IPS DF 6.9 (cell line): ENCODE measurements around the gene ANO9.
A peak's percentile ranks its signal among the peaks of the same experiment; 100 is the strongest.

Experiments
- DNase-seq: peaks from one replicate; pipeline ENCODE4 v3.0.0-alpha.2; 2013; ENCODE audit warnings: low read depth, low spot score
- H3K27ac ChIP-seq: one replicate; pipeline ENCODE4 v1.5.1; 2013; ENCODE audit warnings: low read length, control low read depth
- H3K27me3 ChIP-seq: 2 replicates; pipeline ENCODE4 v1.6.1; 2013; ENCODE audit warnings: mild to moderate bottlenecking, low read length; ENCODE audit not compliant: control insufficient read depth, insufficient read depth
- H3K36me3 ChIP-seq: 2 replicates; pipeline ENCODE4 v1.6.1; 2013; ENCODE audit warnings: low read length; ENCODE audit not compliant: control insufficient read depth, insufficient read depth
- H3K4me1 ChIP-seq: 2 replicates; pipeline ENCODE4 v1.6.1; 2013; ENCODE audit warnings: low read length; ENCODE audit not compliant: control insufficient read depth, insufficient read depth
- H3K4me3 ChIP-seq: 2 replicates; pipeline ENCODE4 v1.5.1; 2013; ENCODE audit warnings: mild to moderate bottlenecking, low read length
- H3K9me3 ChIP-seq: 2 replicates; pipeline ENCODE4 v1.6.1; 2013; ENCODE audit warnings: low read length, inconsistent platforms; ENCODE audit not compliant: control insufficient read depth, insufficient read depth
- WGBS: extraction: QIAGEN DNeasy Blood & Tissue Kit; methylation state at CpG from one replicate; pipeline ENCODE4 v1.1.7; 2013; ENCODE audit warnings: mixed read lengths, missing lambda C conversion rate; ENCODE audit not compliant: insufficient read length, insufficient coverage; 5-methylcytosine and 5-hydroxymethylcytosine counted together

The ANO9 gene

GRCh38 chr11:452203-452744, 10.5 kb upstream of the ANO9 start:
- H3K36me3 ChIP-seq = peaks cover 4% of the 10 kb centered on the region; the same call in 1 of the 2 replicates
- H3K4me1 ChIP-seq = peaks cover 8% of the 10 kb centered on the region
- no peak overlapping the region for H3K4me3 ChIP-seq
- no peaks in the 10 kb centered on the region for H3K27me3 ChIP-seq
- no peak for DNase-seq
- H3K27ac ChIP-seq = no peak overlapping the region
- H3K9me3 ChIP-seq = no peaks in the 10 kb centered on the region
- WGBS = no CpG with 5 or more reads among the region's 12 CpGs

GRCh38 chr11:451738-452137, 9.9 kb upstream of the ANO9 start:
- no CpG with 5 or more reads among the region's 14 CpGs for WGBS
- Histone ChIP-seq H3K4me1 (peaks cover 7% of the 10 kb centered on the region; the same call in 1 of the 2 replicates), H3K27me3 (no peaks in the 10 kb centered on the region), H3K27ac (no peak overlapping the region), H3K36me3 (peaks cover 4% of the 10 kb centered on the region; the same call in 1 of the 2 replicates), H3K9me3 (no peaks in the 10 kb centered on the region), H3K4me3 (no peak overlapping the region)
- no peak for DNase-seq

GRCh38 chr11:450809-451451, 9.1 kb upstream of the ANO9 start:
- no peak for DNase-seq
- Histone ChIP-seq H3K36me3 (peaks cover 4% of the 10 kb centered on the region; the same call in 1 of the 2 replicates), H3K27me3 (no peaks in the 10 kb centered on the region), H3K9me3 (no peaks in the 10 kb centered on the region), H3K4me3 (peak overlapping the region; percentile 98), H3K27ac (no peak overlapping the region), H3K4me1 (peaks cover 5% of the 10 kb centered on the region)
- WGBS = no CpG with 5 or more reads among the region's 46 CpGs

GRCh38 chr11:449889-450808, 8.3 kb upstream of the ANO9 start, which contains the start of gene PTDSS2:
Gene PTDSS2, plus strand, starts transcription at chr11:450279. Its CDS starts 177 bp downstream, at chr11:450456.
- no CpG with 5 or more reads among the region's 108 CpGs for WGBS
- H3K27ac ChIP-seq = no peak within 1 kb of the TSS

GRCh38 chr11:447923-448731, 6.3 kb upstream of the ANO9 start:
- no peak overlapping the region for H3K27ac ChIP-seq
- peak overlapping the region; percentile 90 for H3K4me3 ChIP-seq
- H3K4me1 ChIP-seq = peaks cover 5% of the 10 kb centered on the region; the same call in 1 of the 2 replicates
- no peaks in the 10 kb centered on the region for H3K9me3 ChIP-seq
- 0 out of 2 replicates have a peak, but pooled peaks cover 4% of the 10 kb centered on the region for H3K36me3 ChIP-seq
- no peaks in the 10 kb centered on the region for H3K27me3 ChIP-seq
- peak; percentile 64 for DNase-seq
- no CpG with 5 or more reads among the region's 55 CpGs for WGBS

More at GRCh38 chr11:449889-450808, 8.3 kb upstream of the ANO9 start, which contains the start of gene PTDSS2:
- no peaks in the 10 kb centered on the region for H3K27me3 ChIP-seq
- DNase-seq = peak; percentile 96
- H3K4me3 ChIP-seq = peak within 1 kb of the TSS; percentile 98
- H3K9me3 ChIP-seq = no peaks in the 10 kb centered on the region
- peaks cover 4% of the 10 kb centered on the region; the same call in 1 of the 2 replicates for H3K36me3 ChIP-seq
- peaks cover 6% of the 10 kb centered on the region for H3K4me1 ChIP-seq

GRCh38 chr11:446891-447290, 5.1 kb upstream of the ANO9 start:
- H3K27ac ChIP-seq = no peak overlapping the region
- no peaks in the 10 kb centered on the region for H3K36me3 ChIP-seq
- H3K4me1 ChIP-seq = peaks cover 9% of the 10 kb centered on the region
- H3K4me3 ChIP-seq = no peak overlapping the region
- no CpG with 5 or more reads among the region's 7 CpGs for WGBS
- no peaks in the 10 kb centered on the region for H3K27me3 ChIP-seq
- no peak for DNase-seq
- H3K9me3 ChIP-seq = no peaks in the 10 kb centered on the region

GRCh38 chr11:445765-446588, 4.2 kb upstream of the ANO9 start:
- no peak for DNase-seq
- H3K27me3 ChIP-seq = no peaks in the 10 kb centered on the region
- peaks cover 11% of the 10 kb centered on the region for H3K4me1 ChIP-seq
- H3K9me3 ChIP-seq = no peaks in the 10 kb centered on the region
- no peaks in the 10 kb centered on the region for H3K36me3 ChIP-seq
- no peak overlapping the region for H3K27ac ChIP-seq
- no peak overlapping the region for H3K4me3 ChIP-seq
- WGBS = no CpG with 5 or more reads among the region's 20 CpGs

- H3K9me3 ChIP-seq = no peaks in the 10 kb centered on the region
- no peaks in the 10 kb centered on the region for H3K27me3 ChIP-seq
- DNase-seq = no peak
- no CpG with 5 or more reads among the region's 12 CpGs for WGBS
- H3K27ac ChIP-seq = no peak overlapping the region
- H3K4me3 ChIP-seq = no peak overlapping the region
- peaks cover 11% of the 10 kb centered on the region for H3K4me1 ChIP-seq
- H3K36me3 ChIP-seq = no peaks in the 10 kb centered on the region
Observed at GRCh38 chr11:444396-445144, 2.8 kb upstream of the ANO9 start.
